GM18526 (cell line): ENCODE results near the gene CPM.
A peak's percentile ranks its signal among the peaks of the same experiment; 100 is the strongest.

Experiments used
- POLR2A ChIP-seq: IDR thresholded peaks from 3 replicates; pipeline ENCODE4 v1.6.1; 2011; ENCODE audit not compliant: insufficient read length; ENCODE audit errors: extremely low read depth

The CPM gene

DNA sequence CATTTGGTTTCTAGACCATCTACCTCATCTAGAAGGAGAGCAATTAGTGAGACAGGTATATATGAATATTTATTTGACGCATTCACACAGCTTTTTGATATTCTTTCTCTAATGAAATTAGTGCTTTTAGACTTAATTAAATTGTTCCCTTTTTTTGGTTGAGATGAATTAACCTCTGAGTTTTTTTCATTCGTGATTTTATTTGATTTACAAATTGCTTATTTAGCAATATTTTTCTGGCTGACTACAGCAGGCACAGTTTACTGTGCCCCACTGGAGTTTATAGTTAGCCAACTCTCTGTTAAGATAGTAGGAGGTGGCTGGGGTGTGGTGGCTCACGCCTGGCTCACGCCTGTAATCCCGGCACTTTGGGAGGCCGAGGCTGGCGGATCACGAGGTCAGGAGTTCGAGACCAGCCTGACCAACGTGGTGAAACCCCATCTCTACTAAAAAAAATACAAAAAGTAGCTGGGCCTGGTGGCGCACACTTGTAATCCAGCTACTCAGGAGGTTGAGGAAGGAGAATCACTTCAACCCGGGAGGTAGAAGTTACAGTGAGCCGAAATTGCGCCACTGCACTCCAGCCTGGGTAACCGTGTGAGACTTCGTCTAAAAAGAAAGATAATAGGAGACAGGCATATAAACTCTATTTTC lies 108.2 kb downstream of the CPM start:
- TF ChIP-seq POLR2A: no peak

DNA sequence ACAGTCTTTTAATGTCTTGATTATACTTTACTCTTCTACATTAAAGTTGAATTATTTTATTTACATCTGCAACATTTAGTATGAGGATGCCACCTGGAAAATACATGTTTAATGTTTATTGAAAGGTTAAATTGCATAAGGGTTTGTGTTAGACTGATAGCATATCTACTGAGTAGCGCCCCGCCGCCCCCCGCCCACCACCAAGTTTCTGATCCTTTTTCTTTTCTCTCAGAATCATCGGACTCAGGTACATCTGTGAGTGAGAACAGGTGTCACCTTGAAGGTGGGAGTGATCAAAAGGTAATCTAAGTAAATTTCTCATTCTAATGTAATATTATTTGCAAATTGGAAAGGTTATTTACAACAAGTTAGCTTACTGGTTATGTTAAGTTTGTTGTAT lies 108.8 kb downstream of the CPM start:
- TF ChIP-seq POLR2A: no peak

DNA sequence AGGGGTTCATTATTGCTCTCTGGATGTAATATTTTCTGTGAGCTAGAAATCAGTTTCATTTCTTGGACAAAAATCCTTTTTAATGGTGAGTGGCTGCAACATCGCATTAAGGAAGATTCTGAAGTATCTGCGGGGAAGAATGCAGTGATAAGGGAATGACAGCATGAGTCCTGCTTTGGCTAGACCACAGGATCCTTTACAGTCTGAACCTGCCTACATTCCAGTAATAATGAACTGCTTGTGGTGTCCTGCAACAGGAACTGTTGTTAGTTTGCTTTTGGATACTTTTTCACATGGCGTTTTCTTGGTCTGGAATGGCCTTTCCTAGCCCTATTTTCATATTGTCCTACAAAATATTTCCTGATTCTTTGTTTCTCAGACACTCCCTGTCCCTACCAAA lies 109.3 kb downstream of the CPM start:
- no peak for TF ChIP-seq POLR2A

DNA sequence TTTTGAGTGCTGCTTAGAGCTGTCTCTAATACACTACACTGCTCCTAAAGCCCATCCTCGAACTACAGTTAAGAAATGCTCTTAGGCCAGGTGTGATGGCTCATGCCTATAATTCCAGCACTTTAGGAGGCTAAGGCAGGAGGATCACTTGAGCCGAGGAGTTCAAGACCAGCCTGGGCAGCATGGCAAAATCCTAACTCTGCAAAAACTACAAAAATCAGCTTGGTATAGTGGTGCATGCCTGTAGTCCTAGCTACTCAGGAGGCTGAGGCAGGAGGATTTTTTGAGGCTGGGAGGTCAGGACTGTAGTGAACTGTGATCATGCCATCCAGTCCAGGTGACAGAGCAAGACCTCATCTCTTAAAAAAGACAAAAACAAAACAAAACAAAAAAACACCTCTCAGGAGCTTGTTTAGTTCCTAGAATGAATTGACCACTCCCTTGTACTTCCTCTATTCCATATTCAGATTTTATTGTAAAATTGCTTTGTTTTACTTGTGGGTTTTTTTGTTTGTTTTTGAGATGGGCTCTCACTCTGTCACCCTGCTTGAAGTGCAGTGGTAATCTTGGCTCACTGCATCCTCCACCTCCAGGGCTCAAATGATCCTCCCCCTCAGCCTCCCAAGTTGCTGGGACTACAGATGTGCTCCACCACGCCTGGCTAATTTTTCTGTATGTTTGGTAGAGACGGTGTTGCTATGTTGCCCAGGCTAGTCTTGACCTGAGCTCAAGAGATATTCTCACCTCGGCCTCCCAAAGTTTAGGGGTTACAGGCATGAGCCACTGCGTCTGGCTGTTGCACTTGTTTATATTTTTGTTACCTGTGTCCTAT lies 111.4 kb downstream of the CPM start:
- no peak for TF ChIP-seq POLR2A

DNA sequence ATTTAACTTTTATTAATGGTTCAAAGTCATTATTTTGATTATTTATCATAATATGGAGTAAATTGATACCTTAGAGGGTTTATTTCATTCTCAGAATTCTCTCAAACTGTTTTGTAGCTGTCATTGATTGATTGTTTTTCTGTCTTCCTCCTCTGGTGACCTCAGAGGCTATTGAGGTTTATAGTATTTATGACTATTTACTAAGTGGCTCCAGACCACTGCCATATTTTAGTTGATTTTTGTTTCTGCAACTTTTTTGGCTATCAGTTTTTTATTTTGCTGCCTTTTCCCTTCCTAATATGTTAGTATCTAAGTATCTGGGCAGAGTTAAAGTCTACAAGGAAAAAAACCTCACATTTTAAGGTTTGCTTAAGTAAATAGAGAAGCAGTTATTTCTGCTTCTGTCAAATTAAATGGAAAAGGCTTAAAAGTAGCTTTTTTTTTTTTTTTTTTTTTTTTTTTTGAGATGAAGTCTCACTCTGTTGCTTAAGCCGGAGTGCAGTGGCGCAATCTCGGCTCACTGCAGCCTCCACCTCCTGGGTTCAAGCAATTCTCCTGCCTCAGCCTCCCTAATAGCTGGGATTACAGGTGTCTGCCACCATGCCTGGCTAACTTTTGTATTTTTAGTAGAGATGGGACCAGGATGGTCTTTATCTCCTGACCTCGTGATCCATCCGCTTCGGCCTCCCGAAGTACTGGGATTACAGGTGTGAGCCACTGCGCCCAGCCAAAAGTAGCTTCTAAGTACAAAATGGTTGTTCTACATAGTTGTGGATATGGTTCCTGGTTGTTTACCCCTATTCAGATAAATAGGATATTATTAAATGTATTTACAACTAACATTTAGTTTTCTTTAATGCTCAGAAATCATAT lies 116.8 kb downstream of the CPM start:
- TF ChIP-seq POLR2A: no peak

DNA sequence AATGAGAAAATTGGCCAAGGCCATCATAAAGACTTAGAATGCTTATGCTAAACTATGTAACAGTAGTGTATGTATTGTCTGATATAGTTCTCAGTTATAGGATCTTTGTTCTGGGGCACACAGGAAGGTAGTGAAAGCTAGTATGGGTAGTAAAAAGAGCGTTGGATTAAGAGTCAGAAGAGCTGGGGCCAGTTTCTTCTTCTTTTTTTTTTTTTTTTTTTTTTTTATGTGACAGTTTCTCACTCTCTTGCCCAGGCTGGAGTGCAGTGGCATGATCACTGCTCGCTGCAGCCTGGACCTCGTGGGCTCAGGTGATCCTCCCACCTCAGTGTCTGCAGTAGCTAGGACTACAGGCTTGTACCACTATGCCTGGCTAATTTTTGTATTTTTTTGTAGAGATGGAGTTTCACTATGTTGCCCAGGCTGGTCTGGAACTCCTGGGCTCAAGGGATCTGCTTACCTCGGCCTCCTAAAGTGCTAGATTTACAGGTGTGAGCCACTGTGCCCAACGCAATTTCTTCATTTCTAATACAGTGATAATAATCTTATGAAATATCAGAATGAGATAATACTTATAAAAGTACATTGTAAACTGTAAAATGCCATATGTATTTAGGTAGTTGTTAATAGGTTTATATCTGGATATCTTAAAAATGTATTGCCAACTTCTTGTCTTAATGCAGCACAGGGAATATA lies 117.6 kb downstream of the CPM start:
- no peak for TF ChIP-seq POLR2A

DNA sequence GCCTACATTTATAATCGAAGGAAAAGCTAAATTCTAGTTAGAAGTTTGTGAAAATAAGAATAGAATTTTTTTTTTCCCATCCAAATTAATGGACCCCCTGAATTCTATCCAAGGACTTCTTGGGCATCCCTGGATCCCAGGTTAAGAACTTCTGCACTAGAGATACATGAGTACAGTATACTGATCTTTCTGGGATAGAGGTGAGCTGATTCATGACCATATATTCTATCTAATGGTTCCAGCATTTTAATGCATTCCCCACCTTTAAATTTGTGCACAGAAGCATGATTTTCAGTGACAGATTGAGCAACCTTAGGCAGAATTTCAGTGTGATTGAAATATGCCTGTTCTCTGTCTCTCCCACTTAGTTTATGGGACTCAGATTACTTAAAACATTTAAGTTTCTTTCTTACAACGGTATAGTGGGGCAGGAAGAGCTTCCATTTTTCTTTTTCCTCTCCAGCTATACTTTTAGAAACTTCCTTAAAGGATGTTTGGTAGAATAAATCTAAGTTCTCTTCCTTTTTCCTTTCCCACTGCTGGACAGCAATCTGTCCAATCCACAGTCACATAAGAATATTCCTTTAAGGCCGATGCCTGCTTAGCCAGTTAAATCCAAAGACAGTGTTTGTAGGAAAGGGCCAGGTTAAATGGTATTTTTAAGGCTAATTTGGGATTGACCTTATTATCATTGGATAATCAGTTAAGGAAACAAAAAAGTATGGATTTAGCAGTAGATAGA lies 118.3 kb downstream of the CPM start:
- no peak for TF ChIP-seq POLR2A

DNA sequence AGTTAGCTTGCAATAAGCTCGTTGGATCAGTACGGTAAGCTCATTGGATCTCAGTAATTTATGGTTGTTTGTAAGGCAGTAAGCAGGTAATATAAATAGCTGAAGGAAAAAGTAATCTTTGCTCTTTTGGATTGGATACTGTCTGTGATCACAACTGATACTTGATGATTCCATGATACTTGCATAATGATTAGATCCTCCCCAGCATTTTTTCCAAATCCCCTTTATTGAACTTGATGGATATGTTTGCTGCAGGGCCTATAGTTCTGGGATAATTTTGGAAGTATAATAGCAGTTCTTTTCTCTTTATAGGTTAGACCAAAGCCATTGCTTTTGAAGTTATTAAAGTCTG lies 119.8 kb downstream of the CPM start:
- TF ChIP-seq POLR2A: no peak

DNA sequence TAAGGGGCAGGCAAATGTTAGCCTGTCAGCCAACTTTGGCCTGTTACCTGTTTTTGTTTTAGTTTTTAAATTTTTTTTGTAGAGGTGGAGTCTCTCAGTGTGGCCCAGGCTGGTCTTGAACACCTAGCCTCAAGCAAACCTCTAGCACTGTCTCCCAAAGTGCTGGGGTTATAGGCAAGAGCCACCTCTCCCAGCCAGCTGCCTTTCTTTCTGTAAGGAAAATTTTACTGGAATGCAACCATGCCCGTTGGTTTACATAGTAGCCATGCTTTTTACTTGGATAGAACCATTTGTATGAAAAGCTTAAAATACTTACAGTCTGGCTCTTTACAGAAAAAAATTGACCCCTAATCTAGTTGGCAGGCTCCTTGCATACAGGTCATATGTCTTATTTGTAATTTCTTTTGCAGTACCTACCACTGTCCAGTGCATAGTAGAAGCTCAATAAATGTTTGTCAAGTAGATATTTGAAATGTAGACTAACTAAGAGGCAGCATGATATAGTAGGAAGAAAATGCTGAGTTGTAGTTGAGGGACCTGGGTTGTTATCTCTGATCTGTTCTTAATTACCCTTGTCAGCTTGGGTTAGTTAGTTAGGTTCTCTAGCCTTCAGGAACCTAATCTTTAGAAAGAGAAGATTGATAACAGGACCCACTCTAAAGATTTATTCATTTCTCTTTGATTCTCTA lies 120.3 kb downstream of the CPM start:
- no peak for TF ChIP-seq POLR2A

DNA sequence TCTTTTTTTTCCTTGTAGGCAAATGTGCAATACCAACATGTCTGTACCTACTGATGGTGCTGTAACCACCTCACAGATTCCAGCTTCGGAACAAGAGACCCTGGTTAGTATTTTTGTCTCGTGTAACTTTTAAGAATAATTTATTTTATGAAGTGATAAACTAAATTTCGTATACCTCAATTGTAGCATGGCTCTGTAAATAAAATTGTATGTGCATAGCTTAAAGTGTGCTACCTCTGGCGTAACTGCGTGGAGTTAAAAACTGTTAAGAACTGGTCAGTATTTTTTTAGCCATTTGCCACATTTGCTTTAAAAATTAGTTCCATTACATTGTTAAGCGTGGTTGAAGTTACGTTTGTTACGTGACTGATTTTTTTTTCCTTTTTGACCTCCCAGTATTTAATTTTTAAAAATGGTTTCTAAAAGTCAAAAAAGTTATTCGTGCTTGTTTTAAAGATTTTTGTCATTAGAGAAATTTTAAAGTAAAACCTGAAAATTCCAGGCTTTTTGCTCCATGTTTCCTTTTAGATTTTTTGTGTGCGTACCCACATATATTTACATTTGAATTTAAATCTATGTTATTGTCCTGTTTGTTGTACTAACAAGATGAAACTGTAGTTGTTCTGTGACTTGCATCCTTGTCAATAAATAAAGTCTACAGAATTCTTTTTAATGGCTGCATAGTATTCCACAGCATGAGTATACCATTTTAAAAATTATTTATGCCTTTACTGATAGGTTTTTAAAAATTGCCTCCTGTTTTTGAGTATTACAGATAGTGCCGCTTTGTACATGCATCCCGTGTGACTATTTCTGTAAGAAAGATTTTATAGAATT lies 123.6 kb downstream of the CPM start:
- TF ChIP-seq POLR2A: no peak

DNA sequence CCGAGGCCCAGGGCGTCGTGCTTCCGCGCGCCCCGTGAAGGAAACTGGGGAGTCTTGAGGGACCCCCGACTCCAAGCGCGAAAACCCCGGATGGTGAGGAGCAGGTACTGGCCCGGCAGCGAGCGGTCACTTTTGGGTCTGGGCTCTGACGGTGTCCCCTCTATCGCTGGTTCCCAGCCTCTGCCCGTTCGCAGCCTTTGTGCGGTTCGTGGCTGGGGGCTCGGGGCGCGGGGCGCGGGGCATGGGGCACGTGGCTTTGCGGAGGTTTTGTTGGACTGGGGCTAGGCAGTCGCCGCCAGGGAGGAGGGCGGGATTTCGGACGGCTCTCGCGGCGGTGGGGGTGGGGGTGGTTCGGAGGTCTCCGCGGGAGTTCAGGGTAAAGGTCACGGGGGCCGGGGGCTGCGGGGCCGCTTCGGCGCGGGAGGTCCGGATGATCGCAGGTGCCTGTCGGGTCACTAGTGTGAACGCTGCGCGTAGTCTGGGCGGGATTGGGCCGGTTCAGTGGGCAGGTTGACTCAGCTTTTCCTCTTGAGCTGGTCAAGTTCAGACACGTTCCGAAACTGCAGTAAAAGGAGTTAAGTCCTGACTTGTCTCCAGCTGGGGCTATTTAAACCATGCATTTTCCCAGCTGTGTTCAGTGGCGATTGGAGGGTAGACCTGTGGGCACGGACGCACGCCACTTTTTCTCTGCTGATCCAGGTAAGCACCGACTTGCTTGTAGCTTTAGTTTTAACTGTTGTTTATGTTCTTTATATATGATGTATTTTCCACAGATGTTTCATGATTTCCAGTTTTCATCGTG lies 124.4 kb downstream of the CPM start:
- TF ChIP-seq POLR2A: peak; percentile 77
